ENCODE data around the gene TXNDC11.

GRCh38 chr16:11756248-11756647 is 13.6 kb upstream of the TXNDC11 start:
- no peak for TF ChIP-seq POLR2AphosphoS5 (IDR thresholded peaks at IDR 0.05; ENCODE audit: low read depth, low read length)
- TF ChIP-seq TAF1 (IDR thresholded peaks at IDR 0.05; ENCODE audit: low read depth, low read length): no peak

Data from GM12891 (cell line).